MCF 10A (cell line): Measurements from ENCODE around the gene FRAS1. TPM values are rescaled to one million over a fixed set of nuclear protein-coding genes. Genes with fewer than 3 reads are reported as not detected.
"Not testable (repeated sequence)": the region's sequence is repeated elsewhere in the genome, so short reads cannot be mapped to it uniquely, and the experiment has no call there.

ENCODE experiments used
- BruUV-seq: library from RNA; stranded (reverse); fragments of 400-500 nt; replicated peaks from 2 replicates; lab custom pipeline; 2021; lab: Mats Ljungman, UMichigan
- CTCF ChIA-PET: fragments of 300-600 bp; sonication (Branson Sonifier 250); formaldehyde crosslinking; extraction: SDS; loops from one replicate; lab custom pipeline; 2021; ENCODE audit warnings: antibody characterized with exemption, inconsistent platforms; lab: Yijun Ruan, JAX
- POLR2A ChIA-PET: fragments of 300-600, 350-650 bp; sonication (Branson Sonifier 250); formaldehyde crosslinking; extraction: SDS; loops from one replicate; lab custom pipeline; 2020; ENCODE audit warnings: antibody characterized with exemption, inconsistent platforms; lab: Yijun Ruan, JAX
- DNase-seq: peaks from one replicate; pipeline ENCODE4 v3.0.0-alpha.2; 2018; ENCODE audit not compliant: unreplicated experiment
- H3K27ac Mint-ChIP-seq: one replicate; pipeline ENCODE4 v1.8.0; 2022; ENCODE audit warnings: mild to moderate bottlenecking, low read depth, mixed read lengths; ENCODE audit not compliant: unreplicated experiment
- H3K27me3 Mint-ChIP-seq: one replicate; pipeline ENCODE4 v1.8.0; 2022; ENCODE audit warnings: mixed read lengths; ENCODE audit not compliant: insufficient read depth, unreplicated experiment
- H3K36me3 Mint-ChIP-seq: one replicate; pipeline ENCODE4 v1.8.0; 2022; ENCODE audit warnings: mild to moderate bottlenecking, moderate library complexity, mixed read lengths; ENCODE audit not compliant: insufficient read depth, unreplicated experiment
- H3K4me1 Mint-ChIP-seq: one replicate; pipeline ENCODE4 v1.8.0; 2022; ENCODE audit warnings: mixed read lengths; ENCODE audit not compliant: insufficient read depth, unreplicated experiment
- H3K4me3 Mint-ChIP-seq: one replicate; pipeline ENCODE4 v1.8.0; 2022; ENCODE audit warnings: mild to moderate bottlenecking, moderate library complexity, mixed read lengths; ENCODE audit not compliant: unreplicated experiment
- H3K9me3 Mint-ChIP-seq: one replicate; pipeline ENCODE4 v1.8.0; 2022; ENCODE audit warnings: mixed read lengths; ENCODE audit not compliant: unreplicated experiment
- intact Hi-C: fragments of 100-400 bp; cut with micrococcal nuclease; formaldehyde crosslinking; loops from 2 replicates; pipeline ENCODE4 v1.14.1; 2022
- total RNA-seq: library from RNA; stranded (reverse); gene quantifications from 2 replicates; pipeline ENCODE4 v1.2.3, GENCODE V29; 2022
- TF ChIP-seq, protein P1 (sequence below): fragments of 200-600 bp; IDR thresholded peaks from one replicate; pipeline ENCODE4 v1.8.0; 2022; ENCODE audit warnings: antibody characterized with exemption, mild to moderate bottlenecking; ENCODE audit not compliant: unreplicated experiment

Gene FRAS1
- total RNA-seq, 1 experiment from 2014 or later = 2.0 TPM

GRCh38 chr4:78083035-78083434, 25.9 kb downstream of the FRAS1 start:
- POLR2A ChIA-PET = no interaction called here
- DNase-seq = no peak
- CTCF ChIA-PET = no interaction called here
- Mint-ChIP-seq H3K4me1 (no peaks in the 10 kb centered on the region), H3K9me3 (no peaks in the 10 kb centered on the region), H3K4me3 (no peak overlapping the region), H3K27me3 (no peaks in the 10 kb centered on the region), H3K36me3 (no peaks in the 10 kb centered on the region), H3K27ac (no peak overlapping the region)
- TF ChIP-seq, protein P1, sequence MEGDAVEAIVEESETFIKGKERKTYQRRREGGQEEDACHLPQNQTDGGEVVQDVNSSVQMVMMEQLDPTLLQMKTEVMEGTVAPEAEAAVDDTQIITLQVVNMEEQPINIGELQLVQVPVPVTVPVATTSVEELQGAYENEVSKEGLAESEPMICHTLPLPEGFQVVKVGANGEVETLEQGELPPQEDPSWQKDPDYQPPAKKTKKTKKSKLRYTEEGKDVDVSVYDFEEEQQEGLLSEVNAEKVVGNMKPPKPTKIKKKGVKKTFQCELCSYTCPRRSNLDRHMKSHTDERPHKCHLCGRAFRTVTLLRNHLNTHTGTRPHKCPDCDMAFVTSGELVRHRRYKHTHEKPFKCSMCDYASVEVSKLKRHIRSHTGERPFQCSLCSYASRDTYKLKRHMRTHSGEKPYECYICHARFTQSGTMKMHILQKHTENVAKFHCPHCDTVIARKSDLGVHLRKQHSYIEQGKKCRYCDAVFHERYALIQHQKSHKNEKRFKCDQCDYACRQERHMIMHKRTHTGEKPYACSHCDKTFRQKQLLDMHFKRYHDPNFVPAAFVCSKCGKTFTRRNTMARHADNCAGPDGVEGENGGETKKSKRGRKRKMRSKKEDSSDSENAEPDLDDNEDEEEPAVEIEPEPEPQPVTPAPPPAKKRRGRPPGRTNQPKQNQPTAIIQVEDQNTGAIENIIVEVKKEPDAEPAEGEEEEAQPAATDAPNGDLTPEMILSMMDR = no peak
- intact Hi-C loops = no loop called here
- BruUV-seq = no TSS peak

GRCh38 chr4:78091534-78091933, 34.4 kb downstream of the FRAS1 start:
- TF ChIP-seq, protein P1 = no peak
- ChIA-PET CTCF (interaction anchor here (0.8 kb wide), 1 partner anchor 10 kb away, joined by 3 read pairs; no protein-coding TSS in a partner anchor), POLR2A (interaction anchor here (1.1 kb wide), 1 partner anchor 16 kb away, joined by 3 read pairs; no protein-coding TSS in a partner anchor)
- Mint-ChIP-seq H3K27me3 (no peaks in the 10 kb centered on the region), H3K9me3 (no peaks in the 10 kb centered on the region), H3K36me3 (no peaks in the 10 kb centered on the region), H3K27ac (no peak overlapping the region), H3K4me1 (no peaks in the 10 kb centered on the region), H3K4me3 (no peak overlapping the region)
- intact Hi-C loops = no loop called here
- no peak for DNase-seq
- BruUV-seq = no TSS peak

GRCh38 chr4:78092350-78092749, 35.2 kb downstream of the FRAS1 start:
- not testable (repeated sequence) for H3K27ac Mint-ChIP-seq, H3K4me3 Mint-ChIP-seq
- CTCF ChIA-PET = interaction anchor here (1.3 kb wide), 1 partner anchor 12 kb away, joined by 4 read pairs; no protein-coding TSS in a partner anchor

DNA sequence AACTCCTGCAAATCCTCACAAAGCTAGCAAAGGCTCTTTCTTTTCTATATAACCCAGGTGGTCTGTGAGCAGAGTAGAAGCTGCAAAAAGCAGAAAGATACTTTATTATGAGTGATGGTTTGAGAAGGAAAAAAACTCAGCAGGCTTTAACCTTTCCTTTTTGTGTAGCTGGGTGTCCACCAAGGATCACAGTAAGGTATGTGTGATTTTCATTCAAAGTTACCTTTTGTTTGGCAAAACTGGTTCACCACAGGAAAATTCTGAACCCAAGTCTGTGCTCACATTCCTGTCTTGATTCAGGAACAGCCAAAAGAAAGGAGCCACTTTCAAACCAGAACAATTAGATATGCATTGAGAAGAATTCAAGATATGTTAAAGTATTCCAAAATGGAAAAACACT, 35.7 kb downstream of the FRAS1 start:
- H3K27ac Mint-ChIP-seq = no peak overlapping the region
- intact Hi-C loops = no loop called here

More at GRCh38 chr4:78092350-78092749, 35.2 kb downstream of the FRAS1 start:
- POLR2A ChIA-PET = interaction anchor here (1.1 kb wide), 1 partner anchor 17 kb away, joined by 3 read pairs; no protein-coding TSS in a partner anchor
- BruUV-seq, H3K27me3 Mint-ChIP-seq, H3K4me1 Mint-ChIP-seq, intact Hi-C loops, DNase-seq, H3K36me3 Mint-ChIP-seq, H3K9me3 Mint-ChIP-seq: not testable (repeated sequence)

More for the DNA sequence above, 35.7 kb downstream of the FRAS1 start:
- ChIA-PET POLR2A (no interaction called here), CTCF (interaction anchor here (1.1 to 1.3 kb wide), 2 partner anchors 12 to 150 kb away, joined by 3 to 4 read pairs; no protein-coding TSS in a partner anchor)
- Mint-ChIP-seq H3K4me3 (no peak overlapping the region), H3K36me3 (no peaks in the 10 kb centered on the region), H3K9me3 (peaks cover 7% of the 10 kb centered on the region), H3K27me3 (no peaks in the 10 kb centered on the region), H3K4me1 (no peaks in the 10 kb centered on the region)
- TF ChIP-seq, protein P1 = no peak
- DNase-seq = no peak
- BruUV-seq = no TSS peak
